ENCODE results near the gene FDXR. TPM values are rescaled to one million over a fixed set of nuclear protein-coding genes. Genes with fewer than 3 reads are reported as not detected.

Gene FDXR
- total and polyA plus RNA-seq, 9 of the 15 experiments (the other 6 are each of a cell fraction or from before 2014, with no cell fraction given): 0.89 to 70.7 (median 30.9) TPM

- H3K27me3 ChIP-seq (ENCODE audit: control insufficient read depth in 2 of 2, insufficient read depth in 2 of 2, low read length in 2 of 2): no peaks in the 10 kb centered on the region
- no peaks in the 10 kb centered on the region for H3K9me1 ChIP-seq (ENCODE audit: control insufficient read depth, insufficient read depth, low read length)
- ChIA-PET CTCF (ENCODE audit: low intra/inter-chr PET ratio) (no interaction called here), POLR2A (interaction anchor here (0.5 to 1.8 kb wide), 10 partner anchors 9 to 458 kb away, joined by 3 to 7 read pairs (median 4); partner anchors contain the start of genes HID1 and OTOP2)
- no peak overlapping the region; the same call in 1 of the 2 replicates for H2AFZ ChIP-seq (ENCODE audit: low read depth, low read length)
- peaks cover 28% of the 10 kb centered on the region for H3K79me2 ChIP-seq (ENCODE audit: control insufficient read depth, insufficient read depth, low read length)
- H3K27ac ChIP-seq (ENCODE audit: extremely low read depth, low read depth, low read length): peak overlapping the region; percentile 89
- no peak for DNase-seq (ENCODE audit: extremely low read depth in 1 of 4, low spot score in 3 of 4)
- H3K4me2 ChIP-seq (ENCODE audit: insufficient read depth, low read length): peak overlapping the region; percentile 76
- no peaks in the 10 kb centered on the region; the same call in 1 of the 2 replicates for H4K20me1 ChIP-seq (replicated peaks; ENCODE audit: control insufficient read depth, insufficient read depth, low read length)
- no peaks in the 10 kb centered on the region for H3K9me3 ChIP-seq (replicated peaks; ENCODE audit: control insufficient read depth, insufficient read depth, low read depth, low read length)
- H3K36me3 ChIP-seq (ENCODE audit: control insufficient read depth, insufficient read depth, low read length): peaks cover 45% of the 10 kb centered on the region; the same call in 2 of the 3 replicates
- FAIRE-seq: no peak
- 56% methylated on average over 6 of the region's 6 CpGs for WGBS (ENCODE audit: insufficient coverage, low coverage, missing lambda C conversion rate)
- peak overlapping the region; percentile 45 to 87 for H3K9ac ChIP-seq (ENCODE audit: insufficient read depth in 1 of 2, low read depth in 2 of 2, low read length in 2 of 2)
- no peak overlapping the region for H3K4me3 ChIP-seq
- ATAC-seq: no peak
- intact Hi-C loops (cut with micrococcal nuclease) (loop anchor here (5.0 kb wide), 2 partner anchors 88 to 122 kb away; partner anchors contain the start of gene NHERF1), in situ Hi-C loops (cut with MboI) (no loop called here)
- peaks cover 54 to 75% of the 10 kb centered on the region in 2 experiments for H3K4me1 ChIP-seq (replicated peaks in 1 of 2; ENCODE audit: control insufficient read depth in 2 of 2, insufficient read depth in 2 of 2, low read length in 2 of 2)
- BruUV-seq (replicated peaks): no TSS peak
- TF ChIP-seq EP400 (IDR thresholded peaks at IDR 0.05) (no peak), NFRKB (IDR thresholded peaks at IDR 0.05; ENCODE audit: low read depth) (peak; percentile 78; the same call in 1 of the 2 replicates), ARHGAP35 (IDR thresholded peaks at IDR 0.05; ENCODE audit: partially characterized antibody) (no peak), POLR2AphosphoS2 (IDR thresholded peaks at IDR 0.05; ENCODE audit: low read length) (no peak), RREB1 (CRISPR knock-in tag; IDR thresholded peaks at IDR 0.05) (no peak), ZNF644 (tag; IDR thresholded peaks at IDR 0.05; ENCODE audit: low read depth) (no peak), CBX5 (IDR thresholded peaks at IDR 0.05; ENCODE audit: borderline replicate concordance, low read depth) (no peak), ZNF263 (CRISPR knock-in tag; IDR thresholded peaks at IDR 0.05; ENCODE audit: borderline replicate concordance) (peak; percentile 70), CCAR2 (IDR thresholded peaks at IDR 0.05; ENCODE audit: low read depth, low read length) (no peak), BCLAF1 (IDR thresholded peaks at IDR 0.05; ENCODE audit: borderline replicate concordance in 1 of 2, control insufficient read depth in 1 of 2, low read depth in 2 of 2, low read length in 1 of 2) (no peak), HINFP (tag; conservative IDR thresholded peaks at IDR 0.05; ENCODE audit: low read depth) (no peak), ZNF717 (CRISPR knock-in tag; IDR thresholded peaks at IDR 0.05) (no peak), SMARCA5 (IDR thresholded peaks at IDR 0.05) (0 out of 2 replicates have a peak, but pooled peaks have one; percentile 37)
Observed at GRCh38 chr17:74868908-74869255, 3.9 kb downstream of the FDXR start.
